ENCODE data around the gene RELT.

Gene RELT

DNA sequence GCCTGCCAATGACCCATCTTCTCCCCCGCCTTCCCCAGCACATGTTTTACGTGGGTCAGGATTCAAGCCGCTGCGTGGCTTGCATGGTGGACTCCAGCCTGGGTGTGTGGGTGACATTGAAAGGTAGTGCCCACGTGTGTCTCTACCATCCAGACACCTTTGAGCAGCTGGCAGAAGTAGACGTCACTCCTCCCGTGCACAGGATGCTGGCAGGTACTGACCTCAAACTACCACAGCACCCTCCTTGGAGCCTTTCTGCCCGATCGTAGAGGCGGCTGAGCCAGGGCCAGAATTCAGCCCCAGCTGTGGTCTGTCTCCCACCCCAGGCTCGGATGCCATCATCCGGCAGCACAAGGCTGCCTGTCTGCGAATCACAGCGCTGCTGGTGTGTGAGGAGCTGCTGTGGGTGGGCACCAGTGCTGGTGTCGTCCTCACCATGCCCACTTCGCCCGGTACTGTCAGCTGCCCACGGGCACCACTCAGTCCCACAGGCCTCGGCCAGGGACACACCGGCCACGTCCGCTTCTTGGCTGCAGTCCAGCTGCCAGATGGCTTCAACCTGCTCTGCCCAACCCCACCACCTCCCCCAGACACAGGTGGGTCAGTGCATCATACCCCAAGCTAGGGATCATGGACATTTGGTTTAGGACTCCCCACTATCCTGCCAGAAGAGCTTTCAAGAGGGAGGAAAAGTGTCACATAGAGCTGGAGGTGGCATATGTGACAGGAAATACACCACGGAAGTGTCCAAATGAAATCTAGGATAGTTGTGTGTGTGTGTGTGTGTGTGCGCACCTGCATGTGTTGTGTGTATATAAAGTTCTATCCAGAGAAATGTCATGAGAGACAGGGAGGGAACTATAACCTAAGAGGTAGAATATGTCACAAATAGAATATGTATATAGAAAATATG lies 10.6 kb upstream of the RELT start:
- H3K4me3 ChIP-seq (ENCODE audit: control insufficient read depth, low read depth, low read length): no peak overlapping the region
- no peak for DNase-seq (ENCODE audit: low read depth)
- TF ChIP-seq CTCF (conservative IDR thresholded peaks at IDR 0.05; ENCODE audit: control insufficient read depth, insufficient read depth, low read depth, low read length): no peak

- no peak overlapping the region for H3K4me3 ChIP-seq (ENCODE audit: control insufficient read depth, low read depth, low read length)
- TF ChIP-seq CTCF (conservative IDR thresholded peaks at IDR 0.05; ENCODE audit: control insufficient read depth, insufficient read depth, low read depth, low read length): no peak
- no peak for DNase-seq (ENCODE audit: low read depth)
Observed at GRCh38 chr11:73366265-73366610, 10.0 kb upstream of the RELT start.

DNA sequence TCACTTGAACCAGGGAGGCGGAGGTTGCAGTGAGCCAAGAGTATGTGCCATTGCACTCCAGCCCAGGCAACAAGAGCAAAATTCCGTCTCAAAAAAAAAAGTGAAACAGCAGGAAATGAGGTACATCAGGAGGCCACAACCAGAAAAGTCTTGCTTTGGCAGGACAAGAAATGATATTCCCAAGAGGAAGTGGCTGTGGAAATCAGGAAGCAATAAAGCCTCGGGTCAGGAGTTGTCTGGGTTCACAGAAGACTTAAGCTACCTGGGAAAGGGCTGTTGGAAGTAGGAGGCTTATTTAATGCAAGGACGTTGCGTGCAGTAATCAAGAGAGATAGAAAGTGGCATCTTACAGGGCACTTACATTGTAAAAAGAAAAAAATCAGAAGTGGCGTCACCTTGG lies 9.2 kb upstream of the RELT start:
- no peak for DNase-seq (ENCODE audit: low read depth)
- H3K4me3 ChIP-seq (ENCODE audit: control insufficient read depth, low read depth, low read length): no peak overlapping the region
- TF ChIP-seq CTCF (conservative IDR thresholded peaks at IDR 0.05; ENCODE audit: control insufficient read depth, insufficient read depth, low read depth, low read length): no peak

- no peak for TF ChIP-seq CTCF (conservative IDR thresholded peaks at IDR 0.05; ENCODE audit: control insufficient read depth, insufficient read depth, low read depth, low read length)
- DNase-seq (ENCODE audit: low read depth): no peak
- no peak overlapping the region for H3K4me3 ChIP-seq (ENCODE audit: control insufficient read depth, low read depth, low read length)
Observed at GRCh38 chr11:73367482-73368024, 8.6 kb upstream of the RELT start.

GRCh38 chr11:73372375-73372993 lies 3.7 kb upstream of the RELT start:
- DNase-seq (ENCODE audit: low read depth): no peak
- TF ChIP-seq CTCF (conservative IDR thresholded peaks at IDR 0.05; ENCODE audit: control insufficient read depth, insufficient read depth, low read depth, low read length): peak; percentile 21

GRCh38 chr11:73374151-73374550 lies 2.0 kb upstream of the RELT start:
- no peak overlapping the region for H3K4me3 ChIP-seq (ENCODE audit: control insufficient read depth, low read depth, low read length)
- no peak for TF ChIP-seq CTCF (conservative IDR thresholded peaks at IDR 0.05; ENCODE audit: control insufficient read depth, insufficient read depth, low read depth, low read length)
- DNase-seq (ENCODE audit: low read depth): no peak

More at GRCh38 chr11:73372375-73372993, 3.7 kb upstream of the RELT start:
- no peak overlapping the region for H3K4me3 ChIP-seq (ENCODE audit: control insufficient read depth, low read depth, low read length)

All from fibroblast of mammary gland (primary cell).